HG03139 (cell line): ENCODE data around the gene SELENOF.

Experiments used
- ATAC-seq: cut with Tn5 transposase; IDR thresholded peaks from one replicate; pipeline ENCODE4 v1.9.1; 2021; ENCODE audit not compliant: unreplicated experiment

The SELENOF gene

DNA sequence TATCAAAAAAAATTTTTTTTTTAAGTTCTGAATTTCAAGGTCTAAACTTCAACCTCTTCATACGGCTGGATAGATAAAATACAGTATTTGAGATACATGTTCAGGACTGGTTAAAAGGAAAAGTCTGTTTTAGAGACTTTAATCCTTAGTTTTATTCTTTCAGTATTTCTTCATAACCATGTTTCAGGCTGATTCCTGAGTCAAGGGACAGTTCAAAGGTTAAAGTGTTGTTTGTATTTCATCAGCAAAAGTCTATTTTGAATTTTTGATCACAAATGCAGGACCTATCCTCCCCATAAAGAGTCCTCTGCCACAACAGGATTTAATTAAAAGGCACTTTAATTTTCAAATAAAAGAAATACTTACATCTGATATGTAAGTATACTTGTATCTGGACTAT, 53.5 kb downstream of the SELENOF start:
- ATAC-seq, result no peak

- ATAC-seq, result no peak
Measured at GRCh38 chr1:86860020-86860419, 53.9 kb downstream of the SELENOF start.

GRCh38 chr1:86858524-86859261, 55.2 kb downstream of the SELENOF start:
- no peak for ATAC-seq

GRCh38 chr1:86856196-86856595, 57.7 kb downstream of the SELENOF start:
- ATAC-seq, result no peak

- ATAC-seq, result no peak
Measured at GRCh38 chr1:86854352-86854751, 59.6 kb downstream of the SELENOF start.

DNA sequence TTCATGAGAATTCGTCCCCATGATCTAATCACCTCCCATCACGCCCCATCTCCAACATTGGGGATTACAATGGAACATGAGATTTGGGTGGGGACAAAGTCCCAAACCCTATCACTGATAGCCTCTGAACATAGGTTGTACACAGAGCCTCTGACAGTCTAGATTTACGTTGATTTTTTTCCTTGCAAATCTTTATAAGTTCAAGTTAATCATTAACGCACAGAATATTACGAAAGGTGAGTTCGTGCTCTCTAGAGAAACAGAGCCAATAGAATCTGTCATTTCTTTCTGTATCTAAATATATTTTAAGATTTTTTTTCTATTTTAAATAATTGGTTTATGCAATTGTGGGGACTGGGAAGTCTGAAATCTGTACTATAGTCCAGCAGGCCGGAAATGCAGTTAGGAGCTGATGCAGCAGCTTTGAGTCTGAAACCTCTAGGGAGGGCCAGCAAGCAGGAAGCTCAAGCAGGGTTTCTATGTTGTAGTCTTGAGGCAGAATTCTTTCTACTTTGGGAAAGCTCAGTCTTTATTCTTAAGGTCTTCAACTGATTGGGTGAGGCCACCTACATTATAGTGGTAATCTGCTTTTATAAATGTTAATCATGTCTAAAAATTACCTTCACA, 61.0 kb downstream of the SELENOF start:
- ATAC-seq, result no peak

GRCh38 chr1:86852289-86852688, 61.6 kb downstream of the SELENOF start:
- ATAC-seq, result no peak

DNA sequence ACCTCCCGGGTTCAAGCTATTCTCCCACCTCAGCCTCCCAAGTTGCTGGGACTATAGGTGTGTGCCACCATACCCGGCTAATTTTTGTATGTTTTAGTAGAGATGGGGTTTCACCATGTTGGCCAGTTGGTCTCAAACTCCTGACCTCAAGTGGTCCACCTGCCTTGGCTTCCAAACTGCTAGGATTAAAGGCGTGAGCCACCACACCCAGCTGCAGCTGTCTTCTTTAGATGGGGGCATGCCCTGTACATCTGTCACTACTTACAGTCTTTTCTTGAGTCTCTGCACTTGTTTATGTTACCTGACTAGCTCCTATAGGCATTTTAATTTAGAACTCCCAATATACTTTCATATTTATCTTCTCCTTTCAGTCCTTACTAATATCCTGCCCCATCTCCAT, 64.2 kb downstream of the SELENOF start:
- no peak for ATAC-seq

- no peak for ATAC-seq
Measured at GRCh38 chr1:86848654-86849053, 65.3 kb downstream of the SELENOF start.

DNA sequence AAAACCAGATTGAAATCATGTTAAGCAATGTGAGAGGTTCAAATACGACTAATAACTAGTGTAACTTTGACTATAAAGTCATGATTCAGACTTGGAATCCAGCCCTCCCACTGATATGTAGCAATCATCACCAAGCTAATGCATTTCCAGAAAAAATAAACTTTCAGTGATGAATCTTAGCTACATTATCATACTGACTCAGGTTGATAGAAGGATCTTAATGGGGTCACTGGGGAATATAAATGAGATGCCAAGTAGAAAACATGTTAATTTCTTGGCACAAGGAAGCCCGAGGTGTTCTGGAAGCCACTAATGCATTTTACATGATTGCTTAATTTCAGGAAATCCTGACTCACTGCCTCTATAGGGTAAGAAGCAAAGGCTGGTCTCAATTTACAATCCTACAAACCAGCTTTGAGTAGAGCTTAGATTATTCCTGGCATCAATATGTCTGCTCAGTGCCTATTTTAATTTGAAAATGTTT, 67.7 kb downstream of the SELENOF start:
- no peak for ATAC-seq

DNA sequence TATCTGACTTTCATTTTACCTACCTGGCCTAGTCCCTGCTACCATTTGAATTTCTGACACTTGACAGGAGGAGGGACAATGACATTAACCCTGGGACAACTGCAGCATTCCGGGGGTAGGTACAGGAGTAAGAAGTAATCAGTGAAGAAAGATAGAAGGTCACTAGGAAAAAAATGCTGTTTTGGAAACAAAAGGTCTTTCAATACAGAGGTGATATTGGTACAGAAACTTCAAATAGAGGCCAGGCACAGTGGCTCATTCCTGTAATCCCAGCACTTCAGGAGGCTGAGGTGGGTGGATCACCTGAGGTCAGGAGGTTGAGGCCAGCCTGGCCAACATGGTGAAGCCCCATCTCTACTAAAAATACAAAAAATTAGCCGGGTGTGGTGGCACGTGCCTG, 68.4 kb downstream of the SELENOF start:
- no peak for ATAC-seq

DNA sequence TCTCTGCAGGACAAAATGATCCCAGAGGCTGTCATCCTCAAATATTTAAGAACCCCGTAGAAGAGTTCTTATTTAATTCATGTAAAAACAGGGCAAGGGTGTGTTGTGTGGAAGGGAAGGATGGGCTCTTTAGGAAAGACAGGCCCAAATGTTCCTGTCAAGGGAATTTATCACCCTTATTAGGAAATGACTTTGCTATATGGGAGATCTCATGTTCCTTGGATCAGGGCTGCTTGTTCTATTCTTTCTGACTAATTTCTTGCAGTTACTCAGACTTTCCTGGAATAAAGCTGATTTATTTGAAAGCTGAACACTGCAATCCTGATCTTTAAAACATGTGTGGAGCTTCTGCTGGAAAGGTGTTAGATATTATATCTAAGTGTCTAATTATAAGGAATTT, 72.8 kb downstream of the SELENOF start:
- no peak for ATAC-seq

GRCh38 chr1:86833461-86834215, 80.3 kb downstream of the SELENOF start:
- peak; percentile 79 for ATAC-seq

DNA sequence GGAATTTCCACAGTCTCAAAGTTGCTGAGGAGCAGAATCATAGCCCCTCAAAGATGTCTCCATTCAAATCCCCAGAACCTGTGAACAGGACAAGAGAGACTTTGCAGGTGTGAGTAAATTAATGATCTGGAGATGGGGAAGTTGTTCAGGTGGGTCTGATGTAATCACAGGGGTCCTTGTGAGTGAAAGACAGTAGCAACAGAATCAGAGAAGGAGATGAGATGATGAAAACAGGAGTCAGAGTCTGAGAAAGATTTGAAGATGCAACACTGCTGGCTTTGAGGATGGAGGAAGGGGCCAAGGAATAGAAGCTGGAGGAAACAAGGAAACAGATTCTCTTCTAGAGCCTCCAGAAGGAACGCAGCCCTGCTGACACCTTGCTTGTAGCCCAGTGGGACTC, 81.5 kb downstream of the SELENOF start:
- ATAC-seq, result no peak

DNA sequence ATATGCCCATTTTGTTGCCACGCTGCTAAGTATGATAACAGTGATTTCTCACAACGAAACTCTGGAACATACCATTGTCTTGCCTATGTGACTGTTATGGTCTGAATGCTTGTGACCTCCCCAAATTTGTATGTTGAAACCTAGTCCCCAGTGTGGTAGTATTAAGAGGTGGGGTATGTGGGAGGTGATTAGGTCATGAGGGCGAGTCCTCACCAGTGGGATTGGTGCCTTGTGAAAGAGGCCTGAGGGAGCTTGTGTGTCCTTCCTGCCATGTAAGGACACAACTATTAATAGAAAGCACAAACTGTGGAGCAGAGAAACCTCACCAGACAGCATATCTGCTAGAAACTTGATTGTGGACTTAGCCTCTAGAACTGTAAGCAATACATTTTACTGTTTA, 84.6 kb downstream of the SELENOF start:
- no peak for ATAC-seq

DNA sequence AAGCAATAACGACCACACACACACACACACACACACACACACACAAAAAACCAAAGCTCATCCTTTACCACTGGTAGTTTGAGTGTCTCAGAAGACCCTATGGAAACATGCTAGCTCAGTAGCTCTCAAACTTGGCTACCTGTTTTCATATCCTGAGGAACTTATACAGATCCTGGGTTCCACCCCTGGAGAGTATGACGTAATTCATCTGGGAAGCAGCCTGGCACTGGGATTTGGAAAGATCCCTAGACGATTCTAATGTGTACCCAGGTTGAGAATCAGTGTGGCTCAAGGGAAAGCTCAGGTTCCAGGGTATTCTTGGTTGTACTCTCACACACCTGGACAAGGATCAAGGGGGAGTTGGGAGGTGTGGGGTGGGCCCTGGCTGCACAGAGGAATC, 85.9 kb downstream of the SELENOF start:
- ATAC-seq, result no peak

- ATAC-seq, result no peak
Measured at GRCh38 chr1:86826856-86827255, 87.1 kb downstream of the SELENOF start.

DNA sequence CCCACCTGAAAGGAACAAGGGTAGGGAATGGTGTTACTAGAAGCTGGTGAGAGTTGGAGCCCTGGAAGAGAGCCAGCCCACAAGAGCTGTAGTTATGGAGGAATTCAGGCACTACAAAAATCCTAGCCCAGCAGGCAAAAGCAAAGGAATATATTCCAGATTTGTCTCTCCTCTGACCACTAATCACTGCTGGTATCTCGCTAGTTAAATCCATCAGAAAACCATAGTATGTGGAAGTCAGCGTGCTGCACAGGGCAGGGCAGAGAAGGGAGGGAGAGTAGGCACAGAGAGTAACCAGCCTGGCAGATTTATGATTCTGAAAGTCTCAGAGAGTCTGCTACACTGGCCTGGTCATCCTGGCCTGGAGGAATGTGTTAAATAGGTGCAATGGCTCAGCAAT, 88.6 kb downstream of the SELENOF start:
- ATAC-seq, result no peak

DNA sequence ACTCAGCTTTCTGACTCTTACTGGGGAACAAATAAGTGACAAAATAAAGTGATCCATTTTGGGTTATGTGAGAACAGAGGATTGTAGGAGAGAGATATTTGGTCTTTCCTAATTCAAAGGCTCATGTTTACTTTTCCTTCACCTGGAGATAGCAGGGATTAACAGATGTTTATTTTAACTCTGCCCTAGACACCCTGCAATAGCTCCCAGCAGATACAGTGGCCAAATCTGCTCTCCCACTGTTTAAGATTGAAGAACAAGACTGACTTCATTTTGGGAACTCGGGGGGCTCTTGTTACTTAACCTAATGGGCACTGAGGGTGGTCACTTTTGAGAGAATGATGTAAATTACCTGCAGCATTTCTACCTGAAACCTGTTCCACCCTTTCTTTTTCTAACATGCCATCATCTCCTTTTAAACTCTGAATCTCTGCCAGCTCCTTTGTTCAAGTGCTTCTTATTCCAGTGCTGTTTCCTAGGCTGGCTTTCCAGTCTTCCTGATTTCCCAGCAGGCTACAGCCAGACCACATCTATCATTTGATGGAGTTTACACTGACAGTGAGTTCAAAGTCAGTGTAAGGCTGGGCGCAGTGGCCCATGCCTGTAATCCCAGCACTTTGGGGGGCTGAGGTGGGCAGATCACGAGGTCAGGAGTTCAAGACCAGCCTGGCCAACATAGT, 90.0 kb downstream of the SELENOF start:
- ATAC-seq, result no peak

DNA sequence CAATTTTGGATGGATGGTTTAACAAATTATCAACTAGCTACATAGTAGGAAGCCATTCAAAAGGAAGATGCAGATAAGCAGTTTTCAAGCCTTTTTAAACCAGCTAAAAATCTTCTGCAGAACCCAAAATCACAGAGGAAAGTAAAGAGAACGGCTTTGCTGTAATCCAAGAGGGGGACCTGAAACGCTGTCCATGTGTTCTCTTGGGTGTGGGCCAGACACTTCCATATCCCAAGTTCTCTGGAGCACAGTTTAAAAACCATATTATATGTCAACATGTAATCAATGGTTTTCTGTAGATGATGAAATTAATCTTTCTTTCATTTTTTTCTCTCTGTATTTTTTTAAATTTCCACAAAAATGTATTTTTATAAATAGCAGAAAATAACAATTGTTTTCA, 90.5 kb downstream of the SELENOF start:
- ATAC-seq, result no peak

- ATAC-seq, result no peak
Measured at GRCh38 chr1:86822459-86822858, 91.5 kb downstream of the SELENOF start.
